Cardiac muscle cell (in vitro differentiated cells and primary cell): ENCODE results near the gene MACROD2. TPM values are rescaled to one million over a fixed set of nuclear protein-coding genes. Genes with fewer than 3 reads are reported as not detected.
"Not testable (repeated sequence)": the region's sequence is repeated elsewhere in the genome, so short reads cannot be mapped to it uniquely, and the experiment has no call there.

Experiments used
- DNase-seq, 2 donors: peaks; one replicate each; pipeline versions ENCODE4 v3.0.0 to v3.0.0-alpha.2; 2010 to 2017; ENCODE audit warnings: low read depth in 1 of 2, low spot score in 1 of 2
- H3K27ac ChIP-seq: fragments of 200-600 bp; sonication (generic); 2 replicates; pipeline ENCODE4 v1.5.1; 2016
- H3K27me3 ChIP-seq: fragments of 200-600 bp; sonication (generic); 2 replicates; pipeline ENCODE4 v1.6.0; 2016; ENCODE audit warnings: control low read depth
- H3K36me3 ChIP-seq: fragments of 200-600 bp; sonication (generic); 2 replicates; pipeline ENCODE4 v1.5.1; 2016; ENCODE audit warnings: control low read depth
- H3K4me1 ChIP-seq: fragments of 200-600 bp; sonication (generic); 2 replicates; pipeline ENCODE4 v1.8.1; 2017; ENCODE audit warnings: low read depth, mild to moderate bottlenecking, mixed run types
- H3K4me3 ChIP-seq: fragments of 200-600 bp; sonication (generic); 2 replicates; pipeline ENCODE4 v1.5.1; 2016; ENCODE audit warnings: mild to moderate bottlenecking
- H3K9me3 ChIP-seq: fragments of 200-600 bp; sonication (generic); 2 replicates; pipeline ENCODE4 v1.5.1; 2017; ENCODE audit warnings: low read depth, mild to moderate bottlenecking, control low read depth
- polyA plus RNA-seq: library from polyadenylated mRNA; unstranded; fragments of >200 nt; fragmentation: Nextera tagmentation; extraction: Ambion mirVana; gene quantifications from 2 replicates; pipeline ENCODE4 v1.2.1, GENCODE V29; 2016
- total RNA-seq: library from RNA; depleted of rRNA; stranded (reverse); fragments of >200 nt; gene quantifications from 2 replicates; pipeline ENCODE4 v1.2.3, GENCODE V29; 2016
- TF ChIP-seq, protein P1 (sequence below): IDR thresholded peaks from 2 replicates; pipeline ENCODE4 v1.5.1; 2012; ENCODE audit warnings: low read depth, mild to moderate bottlenecking, low read length

The MACROD2 gene
- total and polyA plus RNA-seq, 2 experiments from 2014 or later: 9.3 to 14.4 TPM

DNA sequence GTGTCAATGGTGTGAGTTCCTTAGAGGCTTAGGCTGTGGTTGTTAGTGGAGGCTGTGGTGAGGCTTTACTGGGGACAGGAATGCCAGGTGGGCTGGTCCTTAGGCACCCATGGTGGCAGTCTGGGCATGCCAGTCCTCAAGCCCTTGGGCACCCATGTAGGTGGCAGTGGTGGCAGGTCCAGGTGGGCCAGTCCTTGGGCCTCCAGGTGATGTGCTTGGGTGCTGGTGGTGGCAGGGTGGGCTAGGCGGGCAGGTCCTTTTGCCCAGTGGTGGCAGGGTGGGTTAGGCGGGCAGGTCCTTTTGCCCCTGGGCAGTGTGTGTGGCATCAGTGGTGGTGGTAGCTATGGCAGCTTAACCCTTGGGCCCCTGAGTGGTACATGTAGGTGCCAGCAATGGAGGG, 208.3 kb downstream of the MACROD2 start:
- no peaks in the 10 kb centered on the region for H3K9me3 ChIP-seq
- TF ChIP-seq, protein P1, sequence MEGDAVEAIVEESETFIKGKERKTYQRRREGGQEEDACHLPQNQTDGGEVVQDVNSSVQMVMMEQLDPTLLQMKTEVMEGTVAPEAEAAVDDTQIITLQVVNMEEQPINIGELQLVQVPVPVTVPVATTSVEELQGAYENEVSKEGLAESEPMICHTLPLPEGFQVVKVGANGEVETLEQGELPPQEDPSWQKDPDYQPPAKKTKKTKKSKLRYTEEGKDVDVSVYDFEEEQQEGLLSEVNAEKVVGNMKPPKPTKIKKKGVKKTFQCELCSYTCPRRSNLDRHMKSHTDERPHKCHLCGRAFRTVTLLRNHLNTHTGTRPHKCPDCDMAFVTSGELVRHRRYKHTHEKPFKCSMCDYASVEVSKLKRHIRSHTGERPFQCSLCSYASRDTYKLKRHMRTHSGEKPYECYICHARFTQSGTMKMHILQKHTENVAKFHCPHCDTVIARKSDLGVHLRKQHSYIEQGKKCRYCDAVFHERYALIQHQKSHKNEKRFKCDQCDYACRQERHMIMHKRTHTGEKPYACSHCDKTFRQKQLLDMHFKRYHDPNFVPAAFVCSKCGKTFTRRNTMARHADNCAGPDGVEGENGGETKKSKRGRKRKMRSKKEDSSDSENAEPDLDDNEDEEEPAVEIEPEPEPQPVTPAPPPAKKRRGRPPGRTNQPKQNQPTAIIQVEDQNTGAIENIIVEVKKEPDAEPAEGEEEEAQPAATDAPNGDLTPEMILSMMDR: no peak
- no peak for DNase-seq

DNA sequence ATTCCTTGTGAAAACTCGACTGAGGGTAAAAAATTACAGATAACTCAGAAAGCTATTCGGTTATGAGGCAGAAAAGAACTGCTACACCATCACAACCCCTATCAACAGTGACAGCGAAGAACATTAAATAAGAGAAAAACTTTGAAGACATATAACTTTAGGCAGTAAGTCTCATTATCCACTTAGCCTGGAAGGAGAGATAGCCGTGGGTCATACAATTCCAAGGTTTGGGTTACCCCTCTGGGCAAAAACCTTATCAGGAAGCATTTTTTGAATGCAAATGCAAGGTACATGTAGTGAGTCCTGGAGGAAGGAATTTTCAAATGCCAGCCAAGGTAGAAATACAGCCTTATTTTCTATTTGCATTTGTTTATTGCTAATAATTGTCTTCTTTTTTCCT, 212.3 kb downstream of the MACROD2 start:
- DNase-seq: no peak
- Histone ChIP-seq H3K4me3 (no peak overlapping the region), H3K4me1 (no peaks in the 10 kb centered on the region), H3K27ac (no peak overlapping the region), H3K9me3 (no peaks in the 10 kb centered on the region), H3K36me3 (no peaks in the 10 kb centered on the region), H3K27me3 (no peaks in the 10 kb centered on the region)
- TF ChIP-seq, protein P1: no peak

More for the DNA sequence above, 208.3 kb downstream of the MACROD2 start:
- no peaks in the 10 kb centered on the region for H3K36me3 ChIP-seq
- H3K27ac ChIP-seq: no peak overlapping the region
- H3K4me3 ChIP-seq: no peak overlapping the region
- no peaks in the 10 kb centered on the region for H3K27me3 ChIP-seq
- peaks cover 8% of the 10 kb centered on the region for H3K4me1 ChIP-seq

DNA sequence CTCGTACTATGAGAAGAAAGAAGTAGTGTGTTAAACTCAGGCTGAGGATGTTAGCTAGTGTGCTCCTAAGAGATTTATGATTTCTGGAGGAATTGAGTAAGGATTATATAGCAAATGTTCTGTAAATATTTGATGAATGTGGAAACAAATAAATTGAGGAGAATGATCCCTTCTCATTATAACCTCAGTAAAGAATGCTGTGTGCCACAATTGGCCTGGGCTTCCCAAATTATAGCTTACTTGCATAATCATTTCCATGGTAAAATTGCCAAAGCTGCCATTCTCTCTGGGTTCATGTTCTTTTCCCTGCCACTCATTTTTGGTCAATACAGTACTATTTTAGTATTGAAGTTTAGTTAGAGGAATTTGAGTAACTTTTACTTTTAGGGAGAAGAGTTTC, 213.6 kb downstream of the MACROD2 start:
- Histone ChIP-seq H3K36me3 (no peaks in the 10 kb centered on the region), H3K27ac (no peak overlapping the region), H3K4me1 (no peaks in the 10 kb centered on the region), H3K4me3 (no peak overlapping the region), H3K27me3 (no peaks in the 10 kb centered on the region), H3K9me3 (no peaks in the 10 kb centered on the region)
- no peak for DNase-seq
- TF ChIP-seq, protein P1: no peak

DNA sequence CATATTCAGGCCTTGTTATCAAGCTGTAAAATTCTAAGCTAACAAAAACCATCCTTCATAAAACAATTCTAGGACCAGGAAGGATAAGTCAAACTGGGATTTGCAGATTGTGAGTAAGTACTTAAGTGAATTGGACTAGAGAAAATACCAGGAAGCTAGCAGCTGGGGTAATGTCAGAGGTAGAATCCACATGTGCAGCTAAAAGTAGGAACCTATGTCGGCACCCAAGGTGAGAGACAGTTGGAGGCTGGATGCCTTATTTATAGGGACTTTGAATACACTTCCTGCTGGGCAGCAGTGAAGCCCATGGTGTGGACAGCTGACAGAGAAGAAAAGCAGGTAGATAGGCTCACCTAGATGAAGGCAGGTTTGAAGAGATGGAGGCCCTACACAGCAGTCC, 214.8 kb downstream of the MACROD2 start:
- Histone ChIP-seq H3K4me1 (no peaks in the 10 kb centered on the region), H3K4me3 (no peak overlapping the region), H3K9me3 (no peaks in the 10 kb centered on the region), H3K36me3 (no peaks in the 10 kb centered on the region), H3K27me3 (no peaks in the 10 kb centered on the region), H3K27ac (no peak overlapping the region)
- DNase-seq: no peak
- TF ChIP-seq, protein P1: no peak

DNA sequence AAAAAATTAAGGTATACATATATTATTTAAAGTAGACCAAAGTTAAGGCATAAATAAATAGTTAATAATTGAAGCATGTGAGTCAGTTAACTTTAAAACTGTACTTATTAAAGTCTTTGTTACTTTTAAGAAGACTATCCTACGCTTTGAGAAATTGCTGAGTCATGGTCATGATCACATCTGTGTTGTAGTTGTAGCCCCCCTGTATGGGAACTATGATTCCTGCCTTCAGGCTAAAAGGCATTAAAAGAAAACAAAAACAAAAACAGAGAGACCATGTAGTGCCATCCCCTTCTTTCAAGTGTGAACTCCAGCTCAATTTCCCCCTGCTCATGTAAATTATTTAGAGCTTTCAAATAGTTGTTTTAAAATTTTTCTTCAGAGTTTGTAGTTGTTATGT, 218.7 kb downstream of the MACROD2 start:
- no peaks in the 10 kb centered on the region for H3K4me1 ChIP-seq
- no peak overlapping the region for H3K27ac ChIP-seq
- no peaks in the 10 kb centered on the region for H3K27me3 ChIP-seq
- no peak for DNase-seq
- no peak overlapping the region for H3K4me3 ChIP-seq
- H3K36me3 ChIP-seq: no peaks in the 10 kb centered on the region
- no peaks in the 10 kb centered on the region for H3K9me3 ChIP-seq
- TF ChIP-seq, protein P1: no peak

DNA sequence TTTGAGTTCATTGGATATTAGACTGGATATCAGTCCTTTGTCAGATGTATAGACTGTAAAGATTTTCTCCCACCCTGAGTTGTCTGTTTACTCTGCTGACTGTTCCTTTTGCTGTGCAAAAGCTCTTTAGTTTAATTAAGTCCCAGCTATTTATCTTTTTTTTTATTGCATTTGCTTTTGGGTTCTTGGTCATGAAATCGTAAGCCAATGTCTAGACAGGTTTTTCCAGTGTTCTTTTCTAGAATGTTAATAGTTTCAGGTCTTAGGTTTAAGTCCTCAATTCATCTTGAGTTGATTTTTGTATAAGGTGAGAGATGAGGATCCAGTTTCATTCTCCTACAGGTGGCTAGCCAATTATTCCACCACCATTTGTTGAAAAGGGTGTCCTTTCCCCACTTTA, 220.6 kb downstream of the MACROD2 start:
- H3K36me3 ChIP-seq, H3K9me3 ChIP-seq, H3K4me3 ChIP-seq, DNase-seq, H3K27me3 ChIP-seq, H3K27ac ChIP-seq, H3K4me1 ChIP-seq: not testable (repeated sequence)
